LNCAP (cell line): Measurements from ENCODE around the gene NOC4L.

Source experiments
- CTCF ChIP-seq: fragments of 450-650 bp; IDR thresholded peaks from 2 replicates; pipeline ENCODE4 v1.5.1; 2017; ENCODE audit warnings: mild to moderate bottlenecking

NOC4L gene

DNA sequence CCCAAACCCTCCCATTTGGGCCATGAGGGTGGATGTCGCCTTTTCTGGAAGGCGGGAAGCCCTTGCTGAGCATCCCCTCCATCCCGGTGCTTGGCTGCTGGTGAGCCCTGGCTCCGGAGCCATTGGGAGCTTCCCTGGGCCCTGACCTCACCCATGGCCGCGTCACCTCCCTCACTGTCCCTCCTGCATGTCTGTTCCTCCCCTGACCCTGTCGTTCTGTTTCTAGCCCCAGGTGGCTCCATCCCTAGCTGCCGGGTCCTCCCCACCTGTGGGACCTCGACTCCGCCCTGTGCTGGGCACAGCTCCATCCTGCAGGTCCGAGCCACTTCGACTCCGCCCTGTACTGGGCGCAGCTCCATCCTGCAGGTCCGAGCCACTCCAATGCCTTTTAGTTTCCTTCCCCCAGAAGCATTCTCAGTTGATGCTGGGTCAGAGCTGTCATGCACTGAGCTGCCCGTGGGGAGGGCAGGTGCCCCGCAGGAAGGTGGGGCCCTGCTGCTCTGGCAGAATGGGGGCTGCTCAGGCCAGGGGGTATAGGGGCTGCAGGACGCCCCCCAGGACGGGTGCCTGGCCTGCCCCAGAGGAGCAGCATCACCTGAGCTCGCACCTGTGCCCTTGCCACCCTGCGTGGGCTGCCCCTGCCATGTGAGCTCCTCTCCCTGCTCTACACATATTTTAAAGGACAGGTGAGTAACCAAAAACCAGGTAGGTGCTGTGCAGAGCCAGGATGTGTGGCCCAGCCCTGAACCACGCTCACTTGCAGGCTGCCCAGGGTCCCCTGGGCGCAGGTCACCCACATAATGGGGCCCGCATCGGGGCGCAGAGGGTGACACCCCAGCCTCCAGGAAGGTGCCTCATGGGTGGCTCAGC is 19.0 kb downstream of the NOC4L start:
- TF ChIP-seq CTCF, result no peak

DNA sequence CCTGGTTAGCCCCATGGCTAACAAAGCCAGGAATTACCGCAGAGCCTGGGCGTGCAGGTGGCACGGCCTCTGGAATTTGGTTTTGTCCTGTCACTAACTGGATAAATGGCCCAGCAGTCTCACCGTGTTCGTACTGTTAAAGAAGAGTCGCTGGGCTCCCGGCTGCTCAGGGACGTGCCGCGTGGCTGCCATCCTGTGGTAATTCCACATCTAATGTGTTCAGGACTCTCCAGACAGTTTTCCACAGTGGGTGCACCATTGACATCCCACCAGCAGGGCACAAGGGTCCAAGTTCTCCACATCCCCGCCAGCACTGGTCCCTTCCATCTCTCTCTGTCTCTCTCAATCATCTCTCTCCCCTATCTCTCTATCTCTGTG is 19.6 kb downstream of the NOC4L start:
- TF ChIP-seq CTCF, result no peak

DNA sequence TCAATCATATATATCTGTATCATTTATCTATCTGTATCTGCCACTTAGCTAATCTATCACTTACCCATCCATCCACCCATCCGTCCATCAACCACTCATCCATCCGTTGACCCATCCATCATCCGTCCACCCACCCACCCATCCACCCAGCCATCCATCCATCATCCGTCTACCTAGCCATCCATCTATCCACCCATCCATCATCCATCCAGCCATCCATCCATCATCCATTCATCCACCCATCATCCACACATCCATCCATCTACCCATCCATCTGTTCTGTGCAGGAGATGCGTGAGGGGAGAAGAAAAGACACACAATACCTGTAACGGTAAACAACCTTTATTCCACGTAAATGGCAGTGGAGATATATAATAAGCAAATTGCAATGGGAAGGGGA is 20.2 kb downstream of the NOC4L start:
- TF ChIP-seq CTCF, result no peak

GRCh38 chr12:132165584-132165983 is 21.3 kb downstream of the NOC4L start:
- TF ChIP-seq CTCF, result no peak

DNA sequence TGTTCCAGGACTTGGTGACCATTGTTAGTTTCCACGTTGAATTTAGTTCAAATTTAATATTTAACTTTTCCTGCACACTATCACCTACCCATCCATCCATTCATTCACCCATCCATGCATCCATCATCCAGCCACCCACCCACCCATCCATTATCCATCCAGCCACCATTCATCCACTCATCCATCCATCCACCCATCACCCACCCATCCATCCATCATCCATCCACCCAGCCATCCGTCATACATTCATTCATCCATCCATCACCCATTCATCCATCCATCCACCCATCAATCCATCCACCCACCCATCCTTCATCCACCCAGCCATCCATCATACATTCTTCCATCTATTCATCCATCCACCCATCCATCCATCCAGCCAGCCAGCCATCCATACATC is 21.8 kb downstream of the NOC4L start:
- no peak for TF ChIP-seq CTCF

DNA sequence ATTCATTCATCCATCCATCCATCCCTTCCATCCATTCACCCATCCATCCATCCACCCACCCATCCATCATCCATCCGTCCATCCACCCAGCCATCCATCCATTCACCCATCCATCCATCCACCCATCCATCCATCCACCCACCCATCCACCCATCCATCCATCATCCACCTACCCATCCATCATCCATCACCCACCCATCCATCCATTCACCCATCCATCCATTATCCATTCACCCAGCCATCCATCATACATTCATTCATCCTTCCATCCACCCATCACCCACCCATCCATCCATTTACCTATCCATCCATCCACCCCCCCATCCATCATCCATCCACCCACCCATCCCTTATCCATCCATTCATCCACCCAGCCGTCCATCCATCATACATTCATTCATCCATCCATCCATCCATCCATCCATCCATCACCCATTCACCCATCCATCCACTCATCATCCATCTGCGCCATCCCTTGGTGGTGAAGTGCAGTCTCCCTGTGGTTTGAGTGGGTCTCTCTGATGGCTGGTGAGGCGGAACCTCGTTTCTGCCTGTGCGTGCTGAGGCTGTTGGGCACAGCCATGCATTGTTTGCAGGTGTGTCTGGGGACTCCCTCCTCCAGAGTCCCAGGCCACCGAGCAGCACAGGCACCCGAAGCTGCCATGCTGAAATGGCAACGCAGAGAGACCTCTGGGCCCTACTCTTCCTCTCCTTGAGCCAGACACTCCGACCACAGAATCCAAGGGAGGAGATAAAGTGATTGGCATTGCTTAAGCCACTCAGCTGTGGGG is 22.7 kb downstream of the NOC4L start:
- no peak for TF ChIP-seq CTCF

GRCh38 chr12:132167611-132168310 is 23.5 kb downstream of the NOC4L start:
- no peak for TF ChIP-seq CTCF
